Smooth muscle cell (in vitro differentiated cells): ENCODE measurements around the gene TRIM27. TPM values are rescaled to one million over a fixed set of nuclear protein-coding genes. Genes with fewer than 3 reads are reported as not detected.
"Not testable (repeated sequence)": the region's sequence is repeated elsewhere in the genome, so short reads cannot be mapped to it uniquely, and the experiment has no call there.

Source experiments
- DNase-seq: peaks from one replicate; lab custom pipeline; 2025; ENCODE audit not compliant: unreplicated experiment; lab: John Stamatoyannopoulos, UW
- H2AFZ ChIP-seq: fragments of 200-600 bp; sonication (generic); 2 replicates; pipeline ENCODE4 v1.6.0; 2016; ENCODE audit warnings: antibody characterized with exemption, low read depth, mild to moderate bottlenecking
- H3F3A ChIP-seq: fragments of 200-600 bp; sonication (generic); 2 replicates; pipeline ENCODE4 v1.6.0; 2017; ENCODE audit warnings: antibody characterized with exemption, low read depth
- H3K27ac ChIP-seq: fragments of 200-600 bp; sonication (generic); 2 replicates; pipeline ENCODE4 v1.5.1; 2016; ENCODE audit warnings: low read depth, mild to moderate bottlenecking
- H3K27me3 ChIP-seq: fragments of 200-600 bp; sonication (generic); 2 replicates; pipeline ENCODE4 v1.6.1; 2016; ENCODE audit warnings: low read depth, mild to moderate bottlenecking
- H3K36me3 ChIP-seq: fragments of 200-600 bp; sonication (generic); 2 replicates; pipeline ENCODE4 v1.5.1; 2016; ENCODE audit warnings: low read depth
- H3K4me1 ChIP-seq: fragments of 200-600 bp; sonication (generic); 2 replicates; pipeline ENCODE4 v1.5.1; 2016; ENCODE audit warnings: low read depth
- H3K4me2 ChIP-seq: fragments of 200-600 bp; sonication (generic); 2 replicates; pipeline ENCODE4 v1.6.0; 2016; ENCODE audit warnings: mild to moderate bottlenecking
- H3K4me3 ChIP-seq: fragments of 200-600 bp; sonication (generic); 2 replicates; pipeline ENCODE4 v1.5.1; 2016; ENCODE audit warnings: mild to moderate bottlenecking
- H3K79me2 ChIP-seq: fragments of 200-600 bp; sonication (generic); 2 replicates; pipeline ENCODE4 v1.6.0; 2016; ENCODE audit warnings: low read depth, mild to moderate bottlenecking
- H3K9ac ChIP-seq: fragments of 200-600 bp; sonication (generic); 2 replicates; pipeline ENCODE4 v1.6.0; 2016; ENCODE audit warnings: low read depth
- H3K9me3 ChIP-seq: fragments of 200-600 bp; sonication (generic); replicated peaks from 2 replicates; pipeline ENCODE4 v1.5.1; 2016; ENCODE audit warnings: low read depth
- H4K20me1 ChIP-seq: fragments of 200-600 bp; sonication (generic); 2 replicates; pipeline ENCODE4 v1.6.0; 2016; ENCODE audit warnings: low read depth
- CTCF ChIP-seq: fragments of 200-600 bp; sonication (generic); IDR thresholded peaks from 2 replicates; pipeline ENCODE4 v1.5.1; 2017; ENCODE audit warnings: borderline replicate concordance, mild to moderate bottlenecking, antibody characterized with exemption; ENCODE audit not compliant: insufficient read depth, poor library complexity, severe bottlenecking
- WGBS: methylation state at CpG from one replicate; pipeline ENCODE4 v1.1.7; 2016; ENCODE audit warnings: low lambda C conversion rate; 5-methylcytosine and 5-hydroxymethylcytosine counted together
- polyA plus RNA-seq: library from polyadenylated mRNA; unstranded; fragments of >200 nt; fragmentation: Nextera tagmentation; extraction: Ambion mirVana; gene quantifications from 2 replicates; pipeline ENCODE4 v1.2.1, GENCODE V29; 2016
- total RNA-seq: library from RNA; depleted of rRNA; stranded (reverse); fragments of >200 nt; gene quantifications from 2 replicates; pipeline ENCODE4 v1.2.3, GENCODE V29; 2014

TRIM27 gene
- total and polyA plus RNA-seq, 2 experiments from 2014 or later = 62.0 to 63.8 TPM

GRCh38 chr6:28871335-28872156 is 52.2 kb downstream of the TRIM27 start:
- Histone ChIP-seq H4K20me1 (no peaks in the 10 kb centered on the region), H3K27me3 (peaks cover under 1% of the 10 kb centered on the region), H3F3A (peaks cover 5% of the 10 kb centered on the region), H3K4me2 (no peak overlapping the region), H3K9ac (no peak overlapping the region), H3K79me2 (no peaks in the 10 kb centered on the region), H3K27ac (no peak overlapping the region), H3K4me3 (no peak overlapping the region), H3K36me3 (no peaks in the 10 kb centered on the region), H2AFZ (no peak overlapping the region), H3K4me1 (peaks cover 3% of the 10 kb centered on the region), H3K9me3 (no peaks in the 10 kb centered on the region)
- WGBS = 96% methylated on average over 13 of the region's 13 CpGs
- no peak for DNase-seq
- TF ChIP-seq CTCF = no peak

GRCh38 chr6:28868873-28869272 is 54.9 kb downstream of the TRIM27 start:
- Histone ChIP-seq H3K4me2 (no peak overlapping the region), H3K36me3 (no peaks in the 10 kb centered on the region), H3K4me1 (peaks cover 3% of the 10 kb centered on the region), H2AFZ (no peak overlapping the region), H3K9ac (no peak overlapping the region), H3K4me3 (no peak overlapping the region), H3K27ac (no peak overlapping the region), H3F3A (peaks cover 5% of the 10 kb centered on the region), H4K20me1 (no peaks in the 10 kb centered on the region), H3K79me2 (no peaks in the 10 kb centered on the region), H3K27me3 (no peaks in the 10 kb centered on the region), H3K9me3 (no peaks in the 10 kb centered on the region)
- DNase-seq = no peak
- WGBS = 72% methylated on average over 2 of the region's 2 CpGs
- TF ChIP-seq CTCF = no peak

GRCh38 chr6:28867086-28867409 is 56.7 kb downstream of the TRIM27 start:
- Histone ChIP-seq H3K9ac (no peak overlapping the region), H3F3A (peaks cover 5% of the 10 kb centered on the region), H3K79me2 (no peaks in the 10 kb centered on the region), H4K20me1 (no peaks in the 10 kb centered on the region), H2AFZ (peak overlapping the region; percentile 88), H3K27me3 (no peaks in the 10 kb centered on the region), H3K4me2 (peak overlapping the region; percentile 84), H3K4me1 (peaks cover 3% of the 10 kb centered on the region), H3K4me3 (peak overlapping the region; percentile 70), H3K27ac (no peak overlapping the region), H3K36me3 (no peaks in the 10 kb centered on the region), H3K9me3 (no peaks in the 10 kb centered on the region)
- no peak for DNase-seq
- 62% methylated on average over 5 of the region's 5 CpGs for WGBS
- no peak for TF ChIP-seq CTCF

- H3K27me3 ChIP-seq, H3K79me2 ChIP-seq, H3K9ac ChIP-seq, H3K9me3 ChIP-seq, H3K36me3 ChIP-seq, H3K4me1 ChIP-seq, H3K27ac ChIP-seq, H4K20me1 ChIP-seq, H3F3A ChIP-seq: not testable (repeated sequence)
- DNase-seq = peak; percentile 60
- Histone ChIP-seq H3K4me3 (peak overlapping the region; percentile 70), H3K4me2 (peak overlapping the region; percentile 84), H2AFZ (peak overlapping the region; percentile 88)
- 3% methylated on average over 49 of the region's 60 CpGs for WGBS
These were observed 57.3 kb downstream of the TRIM27 start for GRCh38 chr6:28866205-28867085.
